Body of pancreas (tissue), 4 donors: ENCODE measurements around the gene ANP32B. TPM values are rescaled to one million over a fixed set of nuclear protein-coding genes. Genes with fewer than 3 reads are reported as not detected.

Experiments used
- ATAC-seq: fragments of 150-250 bp; one replicate; pipeline ENCODE4 v1.9.1; 2016
- DNase-seq, 4 donors: peaks; one replicate each; pipeline ENCODE4 v3.0.0-alpha.2; 2019
- H3K27ac ChIP-seq, 4 donors: fragments of 200-600 bp; sonication (generic); 1 replicate in 3 of 4; 2 replicates in 1 of 4; pipeline versions ENCODE4 v1.5.1 to v1.6.1; 2016 to 2019; ENCODE audit warnings: mild to moderate bottlenecking in 1 of 4, mixed read lengths in 1 of 4, moderate library complexity in 1 of 4
- H3K27me3 ChIP-seq, 2 donors: fragments of 200-600 bp; sonication (generic); one replicate each; pipeline ENCODE4 v1.6.0; 2016; ENCODE audit warnings: mild to moderate bottlenecking in 1 of 2
- H3K36me3 ChIP-seq, 2 donors: fragments of 200-600 bp; sonication (generic); replicated peaks in 1 of 2; 2 replicates each; pipeline ENCODE4 v1.5.1; 2016; ENCODE audit warnings: low read depth in 2 of 2; ENCODE audit not compliant: insufficient read depth in 1 of 2
- H3K4me1 ChIP-seq: fragments of 200-600 bp; sonication (generic); one replicate; pipeline ENCODE4 v1.6.0; 2016
- H3K4me3 ChIP-seq, 2 donors: fragments of 200-600 bp; sonication (generic); 1 replicate in 1 of 2; 2 replicates in 1 of 2; pipeline ENCODE4 v1.5.1; 2016 to 2019
- H3K9me3 ChIP-seq, 3 donors: fragments of 200-600 bp; sonication (generic); 1 replicate in 2 of 3; 2 replicates in 1 of 3; pipeline ENCODE4 v1.5.1; 2016
- POLR2A ChIP-seq, 3 donors: fragments of 450-650 bp; IDR thresholded peaks; one replicate each; pipeline ENCODE4 v1.6.1; 2016; ENCODE audit warnings: antibody characterized with exemption in 3 of 3, mild to moderate bottlenecking in 2 of 3
- WGBS, 2 donors: methylation state at CpG; one replicate each; pipeline ENCODE4 v1.1.5; 2017; 5-methylcytosine and 5-hydroxymethylcytosine counted together
- intact Hi-C: fragments of 100-400 bp; cut with DNase I; formaldehyde crosslinking; loops from one replicate; pipeline ENCODE4 v1.15.1; 2023
- total RNA-seq, 2 donors: library from RNA; depleted of rRNA; stranded (reverse); fragments of >200 nt; gene quantifications; one replicate each; pipeline ENCODE4 v1.1.0, GENCODE V29; 2016
- TF ChIP-seq, protein P1 (sequence below), 7 experiments: fragments of 450-650 bp in 4 of 7; fragments of 200-600 bp in 3 of 7; sonication (generic) in 3 of 7; IDR thresholded peaks; one replicate each; pipeline ENCODE4 v1.5.1; 2016 to 2019; ENCODE audit warnings: antibody characterized with exemption in 7 of 7

ANP32B gene
- total RNA-seq, 2 donors from 2014 or later = 38.4 to 65.9 TPM

- H3K4me1 ChIP-seq = no peaks in the 10 kb centered on the region
- no peak for TF ChIP-seq POLR2A (IDR thresholded peaks at IDR 0.05)
- TF ChIP-seq, protein P1, sequence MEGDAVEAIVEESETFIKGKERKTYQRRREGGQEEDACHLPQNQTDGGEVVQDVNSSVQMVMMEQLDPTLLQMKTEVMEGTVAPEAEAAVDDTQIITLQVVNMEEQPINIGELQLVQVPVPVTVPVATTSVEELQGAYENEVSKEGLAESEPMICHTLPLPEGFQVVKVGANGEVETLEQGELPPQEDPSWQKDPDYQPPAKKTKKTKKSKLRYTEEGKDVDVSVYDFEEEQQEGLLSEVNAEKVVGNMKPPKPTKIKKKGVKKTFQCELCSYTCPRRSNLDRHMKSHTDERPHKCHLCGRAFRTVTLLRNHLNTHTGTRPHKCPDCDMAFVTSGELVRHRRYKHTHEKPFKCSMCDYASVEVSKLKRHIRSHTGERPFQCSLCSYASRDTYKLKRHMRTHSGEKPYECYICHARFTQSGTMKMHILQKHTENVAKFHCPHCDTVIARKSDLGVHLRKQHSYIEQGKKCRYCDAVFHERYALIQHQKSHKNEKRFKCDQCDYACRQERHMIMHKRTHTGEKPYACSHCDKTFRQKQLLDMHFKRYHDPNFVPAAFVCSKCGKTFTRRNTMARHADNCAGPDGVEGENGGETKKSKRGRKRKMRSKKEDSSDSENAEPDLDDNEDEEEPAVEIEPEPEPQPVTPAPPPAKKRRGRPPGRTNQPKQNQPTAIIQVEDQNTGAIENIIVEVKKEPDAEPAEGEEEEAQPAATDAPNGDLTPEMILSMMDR (IDR thresholded peaks at IDR 0.05) = no peak
- WGBS, 2 donors = 73 to 86% methylated on average over 2 of the region's 2 CpGs
- intact Hi-C loops = no loop called here
- no peaks in the 10 kb centered on the region for H3K27me3 ChIP-seq
- H3K9me3 ChIP-seq = no peaks in the 10 kb centered on the region
- no peak overlapping the region for H3K27ac ChIP-seq
- no peaks in the 10 kb centered on the region for H3K36me3 ChIP-seq
- ATAC-seq = no peak
- H3K4me3 ChIP-seq = no peak overlapping the region
- no peak for DNase-seq
These were observed 21.8 kb upstream of the ANP32B start for GRCh38 chr9:97961361-97961760.

DNA sequence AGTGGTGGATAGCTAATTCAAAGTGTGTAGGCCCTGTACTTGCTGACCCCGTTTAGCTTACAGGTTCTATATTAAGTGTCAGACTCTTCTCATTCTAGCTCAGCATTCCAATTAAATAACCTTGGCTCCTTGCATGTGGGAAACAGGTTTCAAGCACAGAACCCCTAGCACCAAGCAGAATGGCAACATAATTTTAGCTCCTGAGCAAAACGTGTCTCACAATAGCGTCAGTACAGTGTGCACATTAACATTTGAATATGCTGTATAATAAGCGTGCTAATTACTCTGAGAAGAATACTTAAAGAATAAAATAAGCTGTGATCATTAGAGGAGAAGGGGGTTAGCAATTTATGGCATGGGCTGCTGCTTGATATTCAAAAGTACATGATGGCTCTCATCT is 21.0 kb upstream of the ANP32B start:
- no peak for TF ChIP-seq POLR2A (IDR thresholded peaks at IDR 0.05)
- TF ChIP-seq, protein P1 (IDR thresholded peaks at IDR 0.05) = no peak
- H3K9me3 ChIP-seq = no peaks in the 10 kb centered on the region
- H3K4me1 ChIP-seq = no peaks in the 10 kb centered on the region
- intact Hi-C loops = no loop called here
- DNase-seq = no peak
- 59 to 60% methylated on average over 4 of the region's 4 CpGs for WGBS, 2 donors
- H3K4me3 ChIP-seq = no peak overlapping the region
- no peak for ATAC-seq
- no peaks in the 10 kb centered on the region for H3K27me3 ChIP-seq
- no peak overlapping the region for H3K27ac ChIP-seq
- no peaks in the 10 kb centered on the region for H3K36me3 ChIP-seq

DNA sequence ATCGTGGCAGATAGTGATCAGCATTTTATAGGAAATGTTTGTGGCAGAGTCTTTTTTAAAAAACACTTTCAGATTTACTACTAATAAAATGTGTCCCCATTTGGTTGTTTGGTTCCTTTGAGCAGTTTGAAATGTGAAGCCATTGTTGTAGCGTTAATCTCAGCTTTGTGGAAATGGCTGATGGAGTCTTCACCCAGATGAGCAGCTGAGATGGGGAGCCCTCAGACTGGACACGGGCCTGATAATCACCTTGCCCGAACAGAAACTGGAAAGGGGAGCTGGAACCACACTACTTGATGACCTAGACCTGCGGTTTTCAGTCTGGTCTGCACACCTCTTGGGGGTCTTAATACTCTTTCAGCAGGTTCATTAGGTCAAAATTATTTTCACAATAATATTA is 20.6 kb upstream of the ANP32B start:
- intact Hi-C loops = no loop called here
- TF ChIP-seq POLR2A (IDR thresholded peaks at IDR 0.05) = no peak
- TF ChIP-seq, protein P1 (IDR thresholded peaks at IDR 0.05) = no peak
- no peak overlapping the region for H3K4me3 ChIP-seq
- H3K9me3 ChIP-seq = no peaks in the 10 kb centered on the region
- no peak for ATAC-seq
- no peaks in the 10 kb centered on the region for H3K36me3 ChIP-seq
- H3K4me1 ChIP-seq = no peaks in the 10 kb centered on the region
- 73 to 79% methylated on average over 5 of the region's 5 CpGs for WGBS, 2 donors
- DNase-seq = no peak
- no peak overlapping the region for H3K27ac ChIP-seq
- H3K27me3 ChIP-seq = no peaks in the 10 kb centered on the region

GRCh38 chr9:97963232-97963631 is 19.9 kb upstream of the ANP32B start:
- TF ChIP-seq POLR2A (IDR thresholded peaks at IDR 0.05) = no peak
- TF ChIP-seq, protein P1 (IDR thresholded peaks at IDR 0.05) = no peak
- ATAC-seq = no peak
- WGBS, 2 donors = 62 to 64% methylated on average over 2 of the region's 2 CpGs

GRCh38 chr9:97964901-97965300 is 18.2 kb upstream of the ANP32B start:
- TF ChIP-seq, protein P1 (IDR thresholded peaks at IDR 0.05) = no peak
- TF ChIP-seq POLR2A (IDR thresholded peaks at IDR 0.05) = no peak
- Histone ChIP-seq H3K4me3 (no peak overlapping the region), H3K27ac (no peak overlapping the region), H3K36me3 (no peaks in the 10 kb centered on the region), H3K9me3 (no peaks in the 10 kb centered on the region), H3K27me3 (no peaks in the 10 kb centered on the region), H3K4me1 (no peaks in the 10 kb centered on the region)
- DNase-seq (no peak), ATAC-seq (no peak)
- intact Hi-C loops = no loop called here

More at GRCh38 chr9:97963232-97963631, 19.9 kb upstream of the ANP32B start:
- no peak for DNase-seq
- no peak overlapping the region for H3K27ac ChIP-seq
- no peaks in the 10 kb centered on the region for H3K36me3 ChIP-seq
- H3K4me3 ChIP-seq = no peak overlapping the region
- no peaks in the 10 kb centered on the region for H3K27me3 ChIP-seq
- H3K9me3 ChIP-seq = no peaks in the 10 kb centered on the region
- H3K4me1 ChIP-seq = no peaks in the 10 kb centered on the region
- intact Hi-C loops = no loop called here
